ENCODE data around the gene ARHGAP6. TPM values are rescaled to one million over a fixed set of nuclear protein-coding genes. Genes with fewer than 3 reads are reported as not detected.

The ARHGAP6 gene
- total and polyA plus RNA-seq, 9 of the 15 experiments (the other 6 are each of a cell fraction or from before 2014, with no cell fraction given) = 12.5 to 63.6 (median 41.8) TPM

GRCh38 chrX:11558972-11559371, 106.7 kb downstream of the ARHGAP6 start (continued):
- no peak for TF ChIP-seq ZNF740 (CRISPR knock-in tag; IDR thresholded peaks at IDR 0.05)
- no peak for TF ChIP-seq ZNF740 (tag; IDR thresholded peaks at IDR 0.05)
- no peak for TF ChIP-seq MAZ (CRISPR knock-in tag; conservative IDR thresholded peaks at IDR 0.05 in 1 of 2, IDR thresholded peaks at IDR 0.05 in 1 of 2)
- TF ChIP-seq NRF1 (conservative IDR thresholded peaks at IDR 0.05 in 1 of 2, IDR thresholded peaks at IDR 0.05 in 1 of 2) = no peak
- TF ChIP-seq NBN (IDR thresholded peaks at IDR 0.05; ENCODE audit: low read depth) = no peak
- TF ChIP-seq FOXP4 (CRISPR knock-in tag; IDR thresholded peaks at IDR 0.05; ENCODE audit: borderline replicate concordance) = no peak
- TF ChIP-seq RBM14 (IDR thresholded peaks at IDR 0.05; ENCODE audit: borderline replicate concordance, insufficient read depth, low read depth, low read length) = no peak
- TF ChIP-seq ZNF12 (CRISPR knock-in tag; IDR thresholded peaks at IDR 0.05) = no peak
- no peak for TF ChIP-seq NFYB (IDR thresholded peaks at IDR 0.05; ENCODE audit: extremely low read depth, insufficient read length)
- TF ChIP-seq KAT2B (IDR thresholded peaks at IDR 0.05; ENCODE audit: low read depth, low read length) = no peak
- no peak for TF ChIP-seq CHD4 (IDR thresholded peaks at IDR 0.05; ENCODE audit: insufficient read depth, insufficient replicate concordance, low read depth, low read length, poor library complexity, severe bottlenecking)
- TF ChIP-seq MYNN (IDR thresholded peaks at IDR 0.05) = no peak
- no peak for TF ChIP-seq MYNN (CRISPR knock-in tag; IDR thresholded peaks at IDR 0.05)
- no peak for TF ChIP-seq SRSF3 (IDR thresholded peaks at IDR 0.05; ENCODE audit: insufficient read depth, low read length)
- TF ChIP-seq OTX1 (CRISPR knock-in tag; IDR thresholded peaks at IDR 0.05) = no peak
- TF ChIP-seq PPARD (CRISPR knock-in tag; IDR thresholded peaks at IDR 0.05) = no peak
- TF ChIP-seq RNF219 (CRISPR knock-in tag; IDR thresholded peaks at IDR 0.05) = no peak
- TF ChIP-seq DNMT1 (IDR thresholded peaks at IDR 0.05) = no peak
- TF ChIP-seq MBD1 (CRISPR knock-in tag; IDR thresholded peaks at IDR 0.05) = no peak
- TF ChIP-seq RUNX1 (IDR thresholded peaks at IDR 0.05; ENCODE audit: low read depth) = no peak
- TF ChIP-seq ZNF395 (CRISPR knock-in tag; IDR thresholded peaks at IDR 0.05) = no peak
